ENCODE data around the gene TFB1M.
"Not testable (repeated sequence)": the region's sequence is repeated elsewhere in the genome, so short reads cannot be mapped to it uniquely, and the experiment has no call there.

TFB1M gene

DNA sequence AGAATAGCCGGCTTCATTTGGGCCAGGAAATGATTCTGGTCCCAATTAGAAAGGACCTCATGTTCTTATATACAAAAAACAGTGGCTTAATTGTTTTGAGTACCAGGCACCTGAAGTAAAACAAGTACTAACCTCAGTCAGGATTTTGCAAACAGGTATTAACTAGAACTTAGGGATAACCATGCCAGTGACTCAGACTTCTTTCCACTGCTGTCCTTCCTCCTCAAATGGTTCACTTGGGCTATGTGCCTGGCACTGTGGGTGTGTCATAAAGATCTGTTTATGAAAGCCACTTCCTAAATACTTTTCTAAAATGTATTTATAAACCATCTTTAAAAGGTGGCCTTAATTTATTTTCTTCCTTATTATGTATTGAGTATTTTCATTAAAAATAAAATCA lies 39.8 kb downstream of the TFB1M start:
- Histone ChIP-seq H3K4me1 (ENCODE audit: control insufficient read depth, insufficient read depth, low read length, unreplicated experiment) (peaks cover 64% of the 10 kb centered on the region), H3K79me2 (ENCODE audit: control insufficient read depth, insufficient read depth, low read length, unreplicated experiment) (peaks cover 5% of the 10 kb centered on the region), H3K36me3 (ENCODE audit: insufficient read depth, low read length) (no peaks in the 10 kb centered on the region), H2AFZ (ENCODE audit: low read length, unreplicated experiment) (no peak overlapping the region), H3K27me3 (ENCODE audit: insufficient read depth, low read length) (no peaks in the 10 kb centered on the region), H3K4me3 (ENCODE audit: low read depth, low read length) (peak overlapping the region; percentile 14; the same call in 1 of the 2 replicates), H3K27ac (ENCODE audit: low read depth, low read length) (peak overlapping the region; percentile 96)

DNA sequence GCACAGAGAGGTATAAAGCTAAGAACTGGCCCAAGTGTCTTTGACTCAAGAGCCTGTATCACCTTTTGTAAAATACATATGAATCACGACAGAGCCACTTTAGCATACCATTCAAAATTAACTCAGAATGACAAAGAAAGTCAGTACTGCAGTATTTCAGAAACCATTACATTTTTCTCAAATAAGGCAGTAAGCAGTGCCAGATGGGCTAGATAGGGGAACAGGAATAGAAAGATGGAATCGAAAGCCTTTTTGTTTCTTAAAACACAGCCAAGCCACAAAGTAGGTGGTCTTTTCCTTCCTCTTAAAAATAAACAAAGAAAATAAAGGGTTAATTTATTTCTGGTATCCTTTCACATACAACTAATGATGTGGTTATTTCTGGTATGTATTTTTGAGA lies 40.2 kb downstream of the TFB1M start:
- peak overlapping the region; percentile 14; the same call in 1 of the 2 replicates for H3K4me3 ChIP-seq (ENCODE audit: low read depth, low read length)
- no peaks in the 10 kb centered on the region for H3K27me3 ChIP-seq (ENCODE audit: insufficient read depth, low read length)
- H3K79me2 ChIP-seq (ENCODE audit: control insufficient read depth, insufficient read depth, low read length, unreplicated experiment) = peaks cover 5% of the 10 kb centered on the region
- H3K36me3 ChIP-seq (ENCODE audit: insufficient read depth, low read length) = no peaks in the 10 kb centered on the region
- no peak overlapping the region for H2AFZ ChIP-seq (ENCODE audit: low read length, unreplicated experiment)
- H3K27ac ChIP-seq (ENCODE audit: low read depth, low read length) = peak overlapping the region; percentile 96
- H3K4me1 ChIP-seq (ENCODE audit: control insufficient read depth, insufficient read depth, low read length, unreplicated experiment) = peaks cover 64% of the 10 kb centered on the region

- Histone ChIP-seq H3K36me3 (ENCODE audit: insufficient read depth, low read length) (no peaks in the 10 kb centered on the region), H3K27ac (ENCODE audit: low read depth, low read length) (peak overlapping the region; percentile 96), H3K4me3 (ENCODE audit: low read depth, low read length) (peak overlapping the region; percentile 42; the same call in 1 of the 2 replicates), H3K4me1 (ENCODE audit: control insufficient read depth, insufficient read depth, low read length, unreplicated experiment) (peaks cover 63% of the 10 kb centered on the region), H3K79me2 (ENCODE audit: control insufficient read depth, insufficient read depth, low read length, unreplicated experiment) (peaks cover 5% of the 10 kb centered on the region), H2AFZ (ENCODE audit: low read length, unreplicated experiment) (peak overlapping the region; percentile 2), H3K27me3 (ENCODE audit: insufficient read depth, low read length) (no peaks in the 10 kb centered on the region)
Observed at GRCh38 chr6:155273431-155273830, 40.9 kb downstream of the TFB1M start.

- Histone ChIP-seq H3K4me3 (ENCODE audit: low read depth, low read length) (peak overlapping the region; percentile 42), H3K79me2 (ENCODE audit: control insufficient read depth, insufficient read depth, low read length, unreplicated experiment) (peaks cover 5% of the 10 kb centered on the region), H3K27ac (ENCODE audit: low read depth, low read length) (peak overlapping the region; percentile 96), H2AFZ (ENCODE audit: low read length, unreplicated experiment) (peak overlapping the region; percentile 6), H3K36me3 (ENCODE audit: insufficient read depth, low read length) (no peaks in the 10 kb centered on the region), H3K27me3 (ENCODE audit: insufficient read depth, low read length) (no peaks in the 10 kb centered on the region), H3K4me1 (ENCODE audit: control insufficient read depth, insufficient read depth, low read length, unreplicated experiment) (peaks cover 59% of the 10 kb centered on the region)
Observed at GRCh38 chr6:155272353-155273232, 41.7 kb downstream of the TFB1M start.

DNA sequence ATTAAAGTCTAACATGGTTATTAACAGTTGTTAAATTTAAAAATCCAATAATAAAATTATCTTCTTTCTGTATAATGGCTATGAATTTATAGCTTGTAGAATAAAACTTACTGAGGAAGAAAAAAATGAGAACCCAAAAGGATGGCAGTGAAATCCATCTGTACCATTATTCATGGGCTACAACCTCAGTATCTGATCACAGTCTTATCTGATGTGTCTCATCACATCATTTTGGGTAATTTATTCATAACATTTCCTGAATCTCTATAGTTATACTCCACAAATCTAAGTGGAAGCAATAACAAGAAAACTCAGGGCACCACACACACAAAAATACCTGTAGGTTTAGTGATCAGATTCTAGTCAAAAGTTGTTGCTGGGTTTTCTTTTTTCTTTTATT lies 43.1 kb downstream of the TFB1M start:
- peaks cover 45% of the 10 kb centered on the region for H3K4me1 ChIP-seq (ENCODE audit: control insufficient read depth, insufficient read depth, low read length, unreplicated experiment)
- no peaks in the 10 kb centered on the region for H3K36me3 ChIP-seq (ENCODE audit: insufficient read depth, low read length)
- 0 out of 2 replicates have a peak overlapping the region, but pooled peaks have one; percentile 96 for H3K27ac ChIP-seq (ENCODE audit: low read depth, low read length)
- H3K27me3 ChIP-seq (ENCODE audit: insufficient read depth, low read length) = no peaks in the 10 kb centered on the region
- no peak overlapping the region for H3K4me3 ChIP-seq (ENCODE audit: low read depth, low read length)
- no peak overlapping the region for H2AFZ ChIP-seq (ENCODE audit: low read length, unreplicated experiment)
- peaks cover 5% of the 10 kb centered on the region for H3K79me2 ChIP-seq (ENCODE audit: control insufficient read depth, insufficient read depth, low read length, unreplicated experiment)

DNA sequence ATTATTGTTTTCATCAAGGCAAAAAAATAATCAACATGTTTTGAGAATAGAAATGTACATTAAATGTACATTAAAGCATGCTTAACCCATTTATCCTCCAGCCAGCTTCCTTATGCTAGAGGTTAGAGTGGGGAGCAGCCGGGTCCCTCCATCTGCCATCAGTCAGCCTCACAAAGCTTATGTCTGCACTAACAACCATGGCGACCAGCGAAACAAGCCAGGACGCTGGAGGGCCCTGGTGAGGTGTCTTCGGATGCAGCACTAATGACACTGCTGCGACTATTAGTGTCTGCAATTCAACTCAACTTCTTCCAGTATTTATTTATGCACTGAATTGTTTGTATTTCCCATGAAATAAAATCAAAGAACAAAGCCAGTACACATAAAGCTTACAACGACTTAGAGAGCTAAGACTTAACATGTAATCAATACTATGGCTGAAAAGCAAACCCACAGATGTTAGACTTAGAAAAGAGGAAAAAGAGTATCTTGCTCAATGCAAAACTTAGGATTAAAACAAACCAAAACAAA lies 43.7 kb downstream of the TFB1M start:
- Histone ChIP-seq H2AFZ (ENCODE audit: low read length, unreplicated experiment) (no peak overlapping the region), H3K36me3 (ENCODE audit: insufficient read depth, low read length) (no peaks in the 10 kb centered on the region), H3K79me2 (ENCODE audit: control insufficient read depth, insufficient read depth, low read length, unreplicated experiment) (peaks cover 5% of the 10 kb centered on the region), H3K27me3 (ENCODE audit: insufficient read depth, low read length) (no peaks in the 10 kb centered on the region), H3K4me3 (ENCODE audit: low read depth, low read length) (no peak overlapping the region), H3K4me1 (ENCODE audit: control insufficient read depth, insufficient read depth, low read length, unreplicated experiment) (peaks cover 40% of the 10 kb centered on the region), H3K27ac (ENCODE audit: low read depth, low read length) (no peak overlapping the region)

DNA sequence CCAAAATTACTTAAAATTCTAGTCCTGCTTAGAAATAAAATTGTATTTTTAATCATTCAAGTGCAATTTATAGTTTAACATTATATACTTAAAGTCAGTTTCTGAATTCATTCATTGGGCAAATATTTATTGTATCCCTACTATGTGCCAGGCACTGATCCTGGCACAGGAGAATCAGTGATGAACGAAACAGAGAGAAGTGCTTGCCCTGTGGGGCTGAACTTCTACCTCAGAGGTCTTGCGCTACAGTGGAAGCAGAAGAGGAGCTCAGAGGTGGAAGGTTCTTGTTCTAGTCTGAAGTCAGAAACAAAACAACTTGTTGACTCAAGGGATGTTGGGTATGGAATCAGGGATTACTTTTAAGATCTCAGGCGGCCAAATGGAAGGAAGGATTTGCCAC lies 44.5 kb downstream of the TFB1M start:
- Histone ChIP-seq H3K4me3 (ENCODE audit: low read depth, low read length) (no peak overlapping the region), H3K36me3 (ENCODE audit: insufficient read depth, low read length) (no peaks in the 10 kb centered on the region), H3K27ac (ENCODE audit: low read depth, low read length) (no peak overlapping the region), H3K27me3 (ENCODE audit: insufficient read depth, low read length) (no peaks in the 10 kb centered on the region), H3K79me2 (ENCODE audit: control insufficient read depth, insufficient read depth, low read length, unreplicated experiment) (peaks cover 5% of the 10 kb centered on the region), H3K4me1 (ENCODE audit: control insufficient read depth, insufficient read depth, low read length, unreplicated experiment) (peaks cover 40% of the 10 kb centered on the region), H2AFZ (ENCODE audit: low read length, unreplicated experiment) (no peak overlapping the region)

- not testable (repeated sequence) for H3K27ac ChIP-seq (ENCODE audit: low read depth, low read length); H3K4me3 ChIP-seq (ENCODE audit: low read depth, low read length); H3K79me2 ChIP-seq (ENCODE audit: control insufficient read depth, insufficient read depth, low read length, unreplicated experiment); H3K27me3 ChIP-seq (ENCODE audit: insufficient read depth, low read length); H2AFZ ChIP-seq (ENCODE audit: low read length, unreplicated experiment); H3K36me3 ChIP-seq (ENCODE audit: insufficient read depth, low read length)
- H3K4me1 ChIP-seq (ENCODE audit: control insufficient read depth, insufficient read depth, low read length, unreplicated experiment) = peaks cover 29% of the 10 kb centered on the region
Observed at GRCh38 chr6:155268088-155268867, 46.0 kb downstream of the TFB1M start.

DNA sequence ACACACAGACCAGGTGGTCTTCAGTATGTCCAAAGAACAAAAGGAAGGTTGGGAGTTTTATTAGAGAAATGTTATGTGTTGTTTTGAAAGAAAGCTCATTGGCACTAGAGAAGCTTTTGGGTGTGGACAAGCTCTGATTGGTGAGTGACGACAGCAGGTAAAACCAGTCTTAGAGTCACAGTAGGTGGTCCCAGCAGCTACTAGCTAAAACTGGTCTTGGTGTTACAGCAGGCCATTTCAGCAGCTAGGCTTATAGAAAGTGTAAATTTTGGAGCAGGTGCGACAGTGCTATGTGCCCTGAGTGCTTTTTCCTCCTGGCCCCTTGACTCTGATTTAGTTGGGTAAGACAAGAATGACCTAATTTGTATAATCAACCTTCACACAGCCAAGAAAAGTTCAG lies 46.9 kb downstream of the TFB1M start:
- Histone ChIP-seq H3K27ac (ENCODE audit: low read depth, low read length) (no peak overlapping the region), H3K4me1 (ENCODE audit: control insufficient read depth, insufficient read depth, low read length, unreplicated experiment) (peaks cover 21% of the 10 kb centered on the region), H3K79me2 (ENCODE audit: control insufficient read depth, insufficient read depth, low read length, unreplicated experiment) (peaks cover 9% of the 10 kb centered on the region), H3K36me3 (ENCODE audit: insufficient read depth, low read length) (no peaks in the 10 kb centered on the region), H3K27me3 (ENCODE audit: insufficient read depth, low read length) (no peaks in the 10 kb centered on the region), H3K4me3 (ENCODE audit: low read depth, low read length) (no peak overlapping the region), H2AFZ (ENCODE audit: low read length, unreplicated experiment) (no peak overlapping the region)

DNA sequence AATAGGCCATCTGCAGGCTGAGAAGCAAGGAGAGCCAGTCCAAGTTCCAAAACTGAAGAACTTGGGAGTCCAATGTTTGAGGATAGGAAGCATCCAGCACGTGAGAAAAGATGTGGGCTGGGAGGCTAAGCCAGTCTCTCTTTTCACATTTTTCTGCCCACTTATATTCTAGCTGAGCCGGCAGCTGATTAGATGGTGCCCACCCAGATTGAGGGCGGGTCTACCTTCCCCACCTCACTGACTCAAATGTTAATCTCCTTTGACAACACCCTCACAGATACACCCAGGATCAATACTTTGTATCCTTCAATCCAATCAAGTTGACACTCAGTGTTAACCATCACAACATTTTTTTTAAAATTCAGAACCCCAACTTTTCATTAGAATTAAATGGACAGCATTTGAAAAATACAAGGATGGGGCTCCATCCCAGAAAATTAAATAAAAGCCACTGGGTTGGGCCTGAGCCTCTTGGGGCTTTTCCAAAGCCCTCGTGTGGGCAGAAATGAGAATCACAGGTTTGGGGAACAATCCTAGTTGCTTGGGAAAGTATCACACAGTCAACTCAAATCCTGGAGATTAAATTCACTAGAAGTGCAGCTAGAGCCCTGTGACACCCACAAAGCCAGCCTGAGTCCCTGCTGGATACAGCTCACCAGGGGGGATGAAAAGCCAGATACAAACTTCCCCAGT lies 48.3 kb downstream of the TFB1M start:
- H2AFZ ChIP-seq (ENCODE audit: low read length, unreplicated experiment) = no peak overlapping the region
- H3K4me3 ChIP-seq (ENCODE audit: low read depth, low read length) = no peak overlapping the region
- H3K27ac ChIP-seq (ENCODE audit: low read depth, low read length) = no peak overlapping the region
- H3K36me3 ChIP-seq (ENCODE audit: insufficient read depth, low read length) = no peaks in the 10 kb centered on the region
- peaks cover 11% of the 10 kb centered on the region for H3K4me1 ChIP-seq (ENCODE audit: control insufficient read depth, insufficient read depth, low read length, unreplicated experiment)
- H3K79me2 ChIP-seq (ENCODE audit: control insufficient read depth, insufficient read depth, low read length, unreplicated experiment) = peaks cover 9% of the 10 kb centered on the region
- no peaks in the 10 kb centered on the region for H3K27me3 ChIP-seq (ENCODE audit: insufficient read depth, low read length)
